Amniotic stem cell (primary cell): Measurements from ENCODE around the gene RNF181.
"Not testable (repeated sequence)": the region's sequence is repeated elsewhere in the genome, so short reads cannot be mapped to it uniquely, and the experiment has no call there.

Source experiments
- DNase-seq: peaks from one replicate; lab custom pipeline; 2025; lab: John Stamatoyannopoulos, UW

The RNF181 gene

GRCh38 chr2:85596486-85597143, 1.1 kb downstream of the RNF181 start:
- DNase-seq = no peak

DNA sequence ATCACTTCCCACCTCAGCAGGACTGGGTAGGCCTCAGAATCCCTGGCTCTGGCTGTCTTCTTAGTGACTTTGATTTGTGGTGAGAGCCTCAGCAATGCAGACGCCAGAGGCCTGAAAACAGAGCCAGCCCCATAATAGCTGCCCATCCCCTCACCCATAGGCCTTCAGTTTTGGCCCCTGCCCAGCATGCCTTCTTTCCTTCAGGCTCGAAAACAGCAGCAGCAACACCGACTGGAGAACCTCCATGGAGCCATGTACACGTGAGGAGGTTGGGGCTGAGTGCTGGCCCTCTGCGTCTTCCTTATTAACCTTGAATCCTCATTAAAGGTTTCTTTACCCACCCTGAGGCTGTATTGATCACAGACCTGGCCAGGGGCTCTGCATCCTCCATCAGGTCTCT, 1.7 kb downstream of the RNF181 start:
- no peak for DNase-seq

GRCh38 chr2:85598594-85599340, 3.2 kb downstream of the RNF181 start:
- DNase-seq = no peak

GRCh38 chr2:85599468-85600234, 4.1 kb downstream of the RNF181 start:
- no peak for DNase-seq

DNA sequence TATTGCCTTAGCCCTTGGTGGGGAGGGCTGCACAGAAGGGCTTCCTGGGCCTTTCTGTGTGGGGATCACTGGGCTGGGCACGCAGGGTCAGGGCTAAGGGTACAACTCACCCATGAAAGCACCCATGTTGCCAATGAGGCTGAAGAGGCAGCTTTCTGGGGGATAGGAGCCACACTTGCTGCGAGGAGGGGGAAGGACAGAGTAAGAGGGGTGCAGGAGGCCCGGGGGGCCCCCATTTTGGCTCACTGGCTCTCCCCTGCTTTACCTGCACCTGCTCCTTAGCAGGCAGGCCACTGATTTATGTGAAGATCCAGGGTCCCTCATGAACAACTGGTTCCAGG, 4.7 kb downstream of the RNF181 start:
- DNase-seq = no peak

DNA sequence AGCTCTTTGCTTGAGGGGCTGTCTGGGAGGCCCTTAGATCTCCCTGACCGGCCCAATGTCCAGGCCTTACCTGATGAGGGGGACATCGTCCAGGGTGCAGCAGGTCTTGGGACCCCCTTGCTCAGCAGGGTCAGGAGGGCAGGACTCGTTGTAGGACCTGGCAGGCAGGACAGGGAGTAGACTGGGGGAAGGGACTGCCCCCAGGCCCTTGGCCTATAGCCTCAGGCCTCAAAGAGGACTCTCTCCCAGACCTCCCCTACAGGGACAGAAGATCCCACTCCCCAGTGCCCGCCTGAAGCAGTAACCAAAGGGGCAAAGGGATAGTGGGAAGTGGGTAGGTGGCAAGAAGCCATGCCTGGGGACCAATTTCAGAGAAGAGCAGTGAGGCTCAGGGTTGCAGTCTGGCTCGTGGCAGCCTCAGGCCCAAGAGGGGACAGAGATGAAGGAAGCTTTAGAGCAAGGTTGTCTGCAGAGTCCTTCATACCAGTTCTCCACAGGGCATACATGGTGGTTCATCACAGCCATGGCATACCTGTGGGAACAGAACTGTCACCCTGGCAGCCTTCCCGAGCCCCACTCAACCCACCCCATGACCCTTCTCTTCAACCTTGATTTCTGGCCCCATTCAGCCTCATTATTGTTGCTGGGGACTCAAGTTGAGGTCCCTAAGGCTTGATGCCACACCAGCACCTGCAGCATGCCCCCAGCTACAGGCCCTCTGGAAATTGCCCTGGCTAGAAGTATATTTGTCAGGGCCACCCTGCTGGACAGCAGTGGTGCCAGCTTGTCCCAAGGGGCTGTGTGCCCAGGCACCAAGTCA, 5.6 kb downstream of the RNF181 start:
- DNase-seq = no peak

DNA sequence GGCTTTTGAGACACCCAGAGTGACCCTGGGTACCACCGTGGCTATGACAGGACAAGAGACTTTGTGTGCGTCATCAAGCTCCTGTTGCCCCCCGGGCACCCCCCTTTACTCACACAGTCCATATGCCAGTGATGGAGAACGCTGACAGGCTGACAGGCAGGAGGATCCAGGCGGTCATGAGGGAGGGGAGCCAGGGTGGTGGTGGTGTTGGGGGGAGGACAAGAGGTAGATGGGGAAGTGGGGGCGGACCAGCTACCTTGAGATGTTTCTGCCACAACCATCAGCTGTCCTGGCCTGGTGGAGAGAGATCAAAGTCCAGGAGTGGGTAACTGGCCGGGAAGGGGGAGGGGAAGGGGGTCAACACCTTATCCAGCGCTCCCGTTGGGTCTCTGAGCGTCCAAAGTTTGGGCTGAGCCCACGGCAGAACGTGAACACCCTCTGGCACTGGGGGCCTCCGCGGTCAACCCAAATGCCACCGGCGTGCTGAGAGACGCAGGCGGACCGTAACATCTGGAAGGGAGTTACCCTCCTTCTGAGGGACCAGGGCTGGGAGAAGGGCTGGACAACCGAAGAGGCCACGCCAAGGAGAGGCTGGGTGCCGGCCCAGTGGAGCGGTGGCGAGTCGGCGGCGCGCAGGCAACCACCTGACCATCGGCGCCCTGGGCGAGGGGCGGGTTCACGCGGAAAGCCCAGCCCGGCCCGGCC, 6.4 kb downstream of the RNF181 start:
- no peak for DNase-seq

- peak; percentile 84 for DNase-seq
Measured at GRCh38 chr2:85602476-85603234, 7.1 kb downstream of the RNF181 start, which contains the start of gene TMEM150A. TSS of gene TMEM150A (minus strand) at chr2:85602698. CDS start at chr2:85601948, 750 bp downstream.

GRCh38 chr2:85604133-85604444, 8.5 kb downstream of the RNF181 start:
- not testable (repeated sequence) for DNase-seq

DNA sequence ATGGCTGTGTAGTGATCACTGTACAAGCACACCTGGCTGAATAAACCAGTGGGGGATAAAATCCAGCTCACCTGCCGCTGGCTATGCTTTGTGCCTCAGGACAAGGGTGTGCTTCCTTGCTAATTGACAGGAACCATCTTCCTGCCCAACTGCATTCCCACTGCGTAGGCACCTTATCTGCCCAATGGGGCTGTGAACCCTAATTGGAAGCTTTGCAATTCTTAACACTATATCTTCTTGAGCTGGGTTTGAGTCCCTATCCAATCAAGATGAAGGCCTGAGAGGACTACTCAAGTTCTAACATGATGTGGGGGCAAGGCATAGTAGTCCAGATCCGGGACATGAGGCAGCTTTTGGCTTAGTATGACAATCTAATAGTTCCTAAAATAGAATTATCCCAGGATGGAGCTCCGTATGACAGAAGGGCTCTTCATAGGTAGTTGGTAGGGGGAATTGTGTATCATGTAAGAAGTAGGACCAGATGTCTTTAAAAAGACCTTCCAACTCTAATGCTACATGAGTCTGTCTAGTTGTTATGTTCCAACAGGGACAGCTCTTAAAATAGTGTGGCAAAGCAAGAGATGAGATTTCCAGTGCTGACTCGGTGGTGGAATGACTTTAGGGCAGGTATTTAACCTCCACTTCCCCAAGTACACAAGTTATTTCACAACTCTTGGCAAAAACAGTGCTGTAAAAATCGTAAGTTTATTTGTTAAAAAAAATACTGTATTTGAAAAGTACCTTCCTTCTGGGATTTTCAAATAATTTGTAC, 9.2 kb downstream of the RNF181 start:
- DNase-seq = no peak

DNA sequence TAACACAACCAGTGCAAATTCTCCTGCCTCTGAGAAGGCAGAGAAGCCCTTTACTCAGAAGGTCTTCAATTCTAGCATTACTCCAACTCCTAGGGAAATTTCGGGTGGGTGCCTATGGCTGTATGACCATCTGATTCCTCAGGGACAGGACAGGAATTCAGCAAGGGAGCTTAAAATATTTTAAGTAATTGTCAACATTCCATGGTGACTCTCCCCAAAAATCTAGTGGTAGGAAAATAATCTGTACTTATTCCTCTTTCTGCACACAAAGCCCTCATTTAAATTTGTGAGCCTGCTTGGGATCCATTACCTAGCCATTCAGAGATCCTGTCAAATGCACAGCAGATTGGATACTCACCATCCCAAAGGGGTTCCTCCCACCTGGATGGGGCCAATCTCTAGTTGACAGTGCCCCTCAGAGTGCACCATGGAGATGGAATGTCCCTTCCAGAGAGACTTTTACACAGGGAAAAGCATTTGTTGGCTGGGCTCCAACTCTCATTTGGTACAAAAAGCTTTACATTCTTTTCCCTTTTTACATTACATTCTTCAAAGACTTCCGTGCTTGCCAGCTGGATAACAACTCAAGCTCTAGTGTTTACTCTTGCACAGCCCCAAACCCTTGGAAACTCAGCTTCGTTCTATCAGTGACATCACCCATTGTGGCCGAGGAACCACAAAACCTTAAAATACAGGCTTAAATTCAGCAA, 10.0 kb downstream of the RNF181 start:
- DNase-seq = peak; percentile 50

GRCh38 chr2:85606116-85606455, 10.5 kb downstream of the RNF181 start:
- DNase-seq = no peak

- DNase-seq = no peak
Measured at GRCh38 chr2:85607268-85608215, 12.0 kb downstream of the RNF181 start.

GRCh38 chr2:85611217-85611704, 15.7 kb downstream of the RNF181 start:
- no peak for DNase-seq

DNA sequence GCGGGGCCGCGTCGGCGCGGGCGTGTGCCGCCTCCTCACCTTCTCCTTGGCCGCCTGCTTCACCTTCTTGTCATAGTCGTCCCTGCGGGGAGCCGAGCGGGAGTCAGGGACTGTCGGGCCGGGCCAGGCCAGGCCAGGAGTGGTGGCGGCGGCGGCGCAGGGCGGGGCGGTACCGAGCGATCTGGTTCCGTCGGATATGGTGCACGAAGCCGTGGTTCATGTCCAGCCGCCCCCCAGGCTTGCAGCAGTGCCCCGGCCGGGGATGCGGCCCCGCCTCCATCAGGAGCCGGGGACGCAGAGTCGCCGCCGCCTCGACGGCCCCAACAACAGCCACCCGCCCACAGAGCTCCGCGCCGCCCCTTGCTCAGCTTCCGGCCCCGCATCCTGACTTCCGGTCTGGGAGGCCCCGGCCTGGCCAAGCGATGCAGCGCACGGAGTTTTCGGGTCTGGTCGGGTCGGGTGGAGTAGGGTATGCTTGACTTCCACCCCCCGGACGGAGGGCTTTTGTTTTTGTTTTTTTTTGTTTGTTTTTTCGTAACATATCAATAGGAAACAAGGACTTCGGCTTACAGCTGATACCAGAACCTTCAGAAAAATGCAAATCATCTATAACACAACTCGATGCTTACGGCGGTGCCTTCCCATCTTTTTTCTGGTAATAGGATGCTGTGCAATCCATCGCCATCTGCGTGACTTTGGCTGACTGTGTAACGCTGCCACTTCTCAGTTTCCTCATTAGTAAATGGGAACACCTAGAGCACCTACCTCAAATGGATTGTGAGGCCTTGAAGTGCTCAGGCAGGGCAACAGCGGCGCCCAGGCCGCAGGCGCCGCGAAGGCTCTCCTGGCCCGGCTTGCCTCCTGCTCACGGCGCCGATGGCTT, 16.4 kb downstream of the RNF181 start, which contains the start of gene C2orf68:
Gene C2orf68, minus strand, starts transcription at position 362 of the 883 bp plus-strand sequence. Its CDS starts 82 bp downstream, at position 280.
- peak; percentile 66 for DNase-seq

DNA sequence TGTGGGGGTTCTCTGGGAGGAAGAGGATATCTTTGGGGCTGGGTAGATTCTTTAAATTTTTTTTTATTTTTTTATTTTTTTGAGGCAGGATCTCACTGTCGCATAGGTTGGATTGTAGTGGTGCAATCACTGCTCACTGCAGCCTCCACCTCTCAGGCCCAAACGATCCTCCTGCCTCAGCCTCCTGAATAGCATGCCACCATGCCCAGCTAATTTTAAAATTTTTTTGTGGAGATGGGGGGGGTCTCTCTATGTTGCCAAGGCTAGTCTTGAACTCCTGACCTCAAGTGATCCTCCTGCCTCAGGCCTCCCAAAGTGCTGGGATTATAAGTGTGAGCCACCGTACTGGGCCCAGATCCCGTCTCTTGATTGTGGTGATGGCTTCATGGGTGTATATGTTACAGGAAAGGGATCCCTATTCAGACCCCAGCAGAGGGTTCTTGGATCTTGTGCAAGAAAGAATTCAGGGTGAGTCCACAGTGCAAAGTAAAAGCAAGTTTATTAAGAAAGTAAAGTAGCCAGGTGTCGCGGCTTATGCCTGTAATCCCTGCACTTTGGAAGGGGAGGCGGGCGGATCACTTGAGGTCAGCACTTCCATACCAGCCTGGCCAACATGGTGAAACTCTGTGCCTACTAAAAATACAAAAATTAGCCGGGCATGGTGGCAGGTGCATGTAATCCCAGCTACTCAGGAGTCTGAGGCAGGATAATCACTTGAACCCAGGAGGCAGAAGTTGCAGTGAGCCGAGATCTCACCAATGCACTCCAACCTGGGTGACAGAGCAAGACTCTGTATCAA, 18.4 kb downstream of the RNF181 start:
- no peak for DNase-seq
